Measurements from ENCODE around the gene L1CAM.

Gene L1CAM

GRCh38 chrX:153921511-153922446 is 35.8 kb upstream of the L1CAM start:
- no peak overlapping the region for H3K4me3 ChIP-seq (ENCODE audit: low read length)
- DNase-seq (ENCODE audit: low read depth) = no peak
- H3K36me3 ChIP-seq (ENCODE audit: control insufficient read depth, insufficient read depth, low read length, severe bottlenecking) = no peaks in the 10 kb centered on the region
- H3K4me1 ChIP-seq (ENCODE audit: control insufficient read depth, insufficient read depth, low read length) = peaks cover 15% of the 10 kb centered on the region
- H3K9ac ChIP-seq (ENCODE audit: low read length) = no peak overlapping the region
- peaks cover 35% of the 10 kb centered on the region for H3K27me3 ChIP-seq (replicated peaks; ENCODE audit: control insufficient read depth, insufficient read depth, low read length)
- no peaks in the 10 kb centered on the region for H3K9me3 ChIP-seq (ENCODE audit: control insufficient read depth, low read length)

- H3K4me1 ChIP-seq (ENCODE audit: control insufficient read depth, insufficient read depth, low read length) = peaks cover 12% of the 10 kb centered on the region
- no peak overlapping the region for H3K4me3 ChIP-seq (ENCODE audit: low read length)
- H3K27me3 ChIP-seq (replicated peaks; ENCODE audit: control insufficient read depth, insufficient read depth, low read length) = peaks cover 35% of the 10 kb centered on the region
- H3K9ac ChIP-seq (ENCODE audit: low read length) = no peak overlapping the region
- H3K9me3 ChIP-seq (ENCODE audit: control insufficient read depth, low read length) = no peaks in the 10 kb centered on the region
- no peaks in the 10 kb centered on the region for H3K36me3 ChIP-seq (ENCODE audit: control insufficient read depth, insufficient read depth, low read length, severe bottlenecking)
- DNase-seq (ENCODE audit: low read depth) = no peak
Measured at GRCh38 chrX:153921070-153921469, 35.1 kb upstream of the L1CAM start.

GRCh38 chrX:153920546-153920945 is 34.6 kb upstream of the L1CAM start:
- Histone ChIP-seq H3K4me3 (ENCODE audit: low read length) (no peak overlapping the region), H3K27me3 (replicated peaks; ENCODE audit: control insufficient read depth, insufficient read depth, low read length) (peaks cover 35% of the 10 kb centered on the region), H3K36me3 (ENCODE audit: control insufficient read depth, insufficient read depth, low read length, severe bottlenecking) (no peaks in the 10 kb centered on the region), H3K9me3 (ENCODE audit: control insufficient read depth, low read length) (no peaks in the 10 kb centered on the region), H3K4me1 (ENCODE audit: control insufficient read depth, insufficient read depth, low read length) (peaks cover 12% of the 10 kb centered on the region), H3K9ac (ENCODE audit: low read length) (no peak overlapping the region)
- no peak for DNase-seq (ENCODE audit: low read depth)

- no peaks in the 10 kb centered on the region for H3K36me3 ChIP-seq (ENCODE audit: control insufficient read depth, insufficient read depth, low read length, severe bottlenecking)
- DNase-seq (ENCODE audit: low read depth) = no peak
- H3K4me3 ChIP-seq (ENCODE audit: low read length) = no peak overlapping the region
- H3K9ac ChIP-seq (ENCODE audit: low read length) = no peak overlapping the region
- H3K4me1 ChIP-seq (ENCODE audit: control insufficient read depth, insufficient read depth, low read length) = peaks cover 6% of the 10 kb centered on the region
- H3K9me3 ChIP-seq (ENCODE audit: control insufficient read depth, low read length) = no peaks in the 10 kb centered on the region
- H3K27me3 ChIP-seq (replicated peaks; ENCODE audit: control insufficient read depth, insufficient read depth, low read length) = peaks cover 39% of the 10 kb centered on the region
Measured at GRCh38 chrX:153919281-153919680, 33.3 kb upstream of the L1CAM start.

- Histone ChIP-seq H3K4me3 (ENCODE audit: low read length) (no peak overlapping the region), H3K36me3 (ENCODE audit: control insufficient read depth, insufficient read depth, low read length, severe bottlenecking) (no peaks in the 10 kb centered on the region), H3K9me3 (ENCODE audit: control insufficient read depth, low read length) (no peaks in the 10 kb centered on the region), H3K4me1 (ENCODE audit: control insufficient read depth, insufficient read depth, low read length) (no peaks in the 10 kb centered on the region), H3K27me3 (replicated peaks; ENCODE audit: control insufficient read depth, insufficient read depth, low read length) (peaks cover 47% of the 10 kb centered on the region), H3K9ac (ENCODE audit: low read length) (no peak overlapping the region)
- no peak for DNase-seq (ENCODE audit: low read depth)
Measured at GRCh38 chrX:153917869-153918268, 31.9 kb upstream of the L1CAM start.

- Histone ChIP-seq H3K9me3 (ENCODE audit: control insufficient read depth, low read length) (no peaks in the 10 kb centered on the region), H3K9ac (ENCODE audit: low read length) (no peak overlapping the region), H3K4me1 (ENCODE audit: control insufficient read depth, insufficient read depth, low read length) (no peaks in the 10 kb centered on the region), H3K4me3 (ENCODE audit: low read length) (no peak overlapping the region), H3K36me3 (ENCODE audit: control insufficient read depth, insufficient read depth, low read length, severe bottlenecking) (no peaks in the 10 kb centered on the region), H3K27me3 (replicated peaks; ENCODE audit: control insufficient read depth, insufficient read depth, low read length) (peaks cover 39% of the 10 kb centered on the region)
- no peak for DNase-seq (ENCODE audit: low read depth)
Measured at GRCh38 chrX:153913701-153914100, 27.7 kb upstream of the L1CAM start.

- H3K9me3 ChIP-seq (ENCODE audit: control insufficient read depth, low read length) = no peaks in the 10 kb centered on the region
- H3K4me3 ChIP-seq (ENCODE audit: low read length) = no peak overlapping the region
- DNase-seq (ENCODE audit: low read depth) = no peak
- H3K9ac ChIP-seq (ENCODE audit: low read length) = no peak overlapping the region
- H3K4me1 ChIP-seq (ENCODE audit: control insufficient read depth, insufficient read depth, low read length) = no peaks in the 10 kb centered on the region
- peaks cover 36% of the 10 kb centered on the region for H3K27me3 ChIP-seq (replicated peaks; ENCODE audit: control insufficient read depth, insufficient read depth, low read length)
- no peaks in the 10 kb centered on the region for H3K36me3 ChIP-seq (ENCODE audit: control insufficient read depth, insufficient read depth, low read length, severe bottlenecking)
Measured at GRCh38 chrX:153913211-153913610, 27.2 kb upstream of the L1CAM start.

GRCh38 chrX:153911798-153912197 is 25.8 kb upstream of the L1CAM start:
- H3K27me3 ChIP-seq (replicated peaks; ENCODE audit: control insufficient read depth, insufficient read depth, low read length) = peaks cover 42% of the 10 kb centered on the region
- no peak overlapping the region for H3K4me3 ChIP-seq (ENCODE audit: low read length)
- H3K9me3 ChIP-seq (ENCODE audit: control insufficient read depth, low read length) = no peaks in the 10 kb centered on the region
- H3K4me1 ChIP-seq (ENCODE audit: control insufficient read depth, insufficient read depth, low read length) = no peaks in the 10 kb centered on the region
- H3K9ac ChIP-seq (ENCODE audit: low read length) = no peak overlapping the region
- DNase-seq (ENCODE audit: low read depth) = no peak
- no peaks in the 10 kb centered on the region for H3K36me3 ChIP-seq (ENCODE audit: control insufficient read depth, insufficient read depth, low read length, severe bottlenecking)

GRCh38 chrX:153910446-153910845 is 24.5 kb upstream of the L1CAM start:
- peaks cover 47% of the 10 kb centered on the region for H3K27me3 ChIP-seq (replicated peaks; ENCODE audit: control insufficient read depth, insufficient read depth, low read length)
- H3K9me3 ChIP-seq (ENCODE audit: control insufficient read depth, low read length) = no peaks in the 10 kb centered on the region
- H3K36me3 ChIP-seq (ENCODE audit: control insufficient read depth, insufficient read depth, low read length, severe bottlenecking) = no peaks in the 10 kb centered on the region
- no peak overlapping the region for H3K9ac ChIP-seq (ENCODE audit: low read length)
- no peaks in the 10 kb centered on the region for H3K4me1 ChIP-seq (ENCODE audit: control insufficient read depth, insufficient read depth, low read length)
- DNase-seq (ENCODE audit: low read depth) = no peak
- no peak overlapping the region for H3K4me3 ChIP-seq (ENCODE audit: low read length)

GRCh38 chrX:153909980-153910360 is 24.0 kb upstream of the L1CAM start:
- no peak overlapping the region for H3K4me3 ChIP-seq (ENCODE audit: low read length)
- no peaks in the 10 kb centered on the region for H3K4me1 ChIP-seq (ENCODE audit: control insufficient read depth, insufficient read depth, low read length)
- H3K27me3 ChIP-seq (replicated peaks; ENCODE audit: control insufficient read depth, insufficient read depth, low read length) = peaks cover 47% of the 10 kb centered on the region
- H3K36me3 ChIP-seq (ENCODE audit: control insufficient read depth, insufficient read depth, low read length, severe bottlenecking) = no peaks in the 10 kb centered on the region
- DNase-seq (ENCODE audit: low read depth) = no peak
- H3K9ac ChIP-seq (ENCODE audit: low read length) = no peak overlapping the region
- no peaks in the 10 kb centered on the region for H3K9me3 ChIP-seq (ENCODE audit: control insufficient read depth, low read length)

GRCh38 chrX:153909024-153909979 is 23.3 kb upstream of the L1CAM start:
- Histone ChIP-seq H3K9ac (ENCODE audit: low read length) (no peak overlapping the region), H3K4me3 (ENCODE audit: low read length) (no peak overlapping the region), H3K9me3 (ENCODE audit: control insufficient read depth, low read length) (no peaks in the 10 kb centered on the region), H3K27me3 (replicated peaks; ENCODE audit: control insufficient read depth, insufficient read depth, low read length) (peaks cover 42% of the 10 kb centered on the region), H3K36me3 (ENCODE audit: control insufficient read depth, insufficient read depth, low read length, severe bottlenecking) (no peaks in the 10 kb centered on the region), H3K4me1 (ENCODE audit: control insufficient read depth, insufficient read depth, low read length) (no peaks in the 10 kb centered on the region)
- DNase-seq (ENCODE audit: low read depth) = no peak

All from adipocyte (in vitro differentiated cells).